NCI-H524 (cell line): ENCODE results near the gene NT5DC4.

Experiments
- DNase-seq, 2 experiments: peaks; one replicate each; lab custom pipeline; 2025; lab: John Stamatoyannopoulos, UW

Gene NT5DC4

GRCh38 chr2:112784199-112785189 is 63.7 kb downstream of the NT5DC4 start, which contains the start of gene IL1A:
TSS of gene IL1A (minus strand) at chr2:112784493. CDS start at chr2:112783770, 723 bp downstream.
- no peak for DNase-seq

DNA sequence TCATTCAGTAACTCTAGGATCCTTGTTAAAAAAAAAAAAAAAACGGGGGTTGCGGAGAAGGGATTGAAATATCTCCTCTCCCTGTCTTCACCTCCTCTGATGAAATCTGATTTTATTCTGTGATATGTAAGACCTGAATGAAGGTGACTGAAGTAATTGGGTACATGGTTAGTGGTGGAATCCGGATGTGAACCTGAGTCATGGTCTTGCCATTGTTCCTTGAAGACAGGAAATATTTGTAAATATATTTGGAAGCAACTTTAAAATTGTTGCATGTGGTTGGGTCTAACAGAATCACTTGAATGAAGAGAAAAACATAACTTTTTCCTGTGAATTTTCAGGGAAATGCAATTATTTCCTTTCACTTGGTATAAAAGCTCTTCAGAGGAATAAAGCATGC is 66.5 kb downstream of the NT5DC4 start:
- no peak for DNase-seq

DNA sequence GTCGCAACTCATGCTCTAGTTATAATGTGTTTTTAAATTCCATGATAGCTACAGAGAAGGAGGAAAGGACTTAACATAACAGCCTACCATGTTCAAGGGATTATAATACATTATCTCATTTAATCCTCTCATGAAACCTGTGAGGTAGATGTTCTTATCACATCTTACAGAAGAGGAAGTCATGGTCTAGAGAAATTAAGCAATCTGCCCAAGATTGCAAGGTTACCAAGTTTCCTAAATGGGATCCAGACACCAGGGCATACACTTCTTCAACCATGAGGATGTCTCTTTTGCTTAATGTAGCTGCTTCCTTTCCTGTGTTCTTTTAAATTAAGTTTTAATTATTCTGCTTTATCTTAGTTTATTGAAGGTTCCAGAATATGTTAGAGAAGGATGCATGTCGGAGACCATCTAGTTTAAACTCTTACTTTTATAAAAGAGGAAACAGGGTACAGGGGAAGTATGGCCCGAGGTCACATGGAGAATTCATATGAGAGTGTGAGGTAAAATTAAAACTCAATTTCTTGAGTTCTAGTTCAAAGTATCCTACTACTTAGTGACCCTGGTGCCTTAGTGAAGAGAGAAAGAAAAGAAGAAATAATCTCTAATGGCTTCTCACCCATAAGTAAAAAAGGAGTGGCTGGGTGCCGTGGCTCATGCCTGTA is 67.0 kb downstream of the NT5DC4 start:
- no peak for DNase-seq

DNA sequence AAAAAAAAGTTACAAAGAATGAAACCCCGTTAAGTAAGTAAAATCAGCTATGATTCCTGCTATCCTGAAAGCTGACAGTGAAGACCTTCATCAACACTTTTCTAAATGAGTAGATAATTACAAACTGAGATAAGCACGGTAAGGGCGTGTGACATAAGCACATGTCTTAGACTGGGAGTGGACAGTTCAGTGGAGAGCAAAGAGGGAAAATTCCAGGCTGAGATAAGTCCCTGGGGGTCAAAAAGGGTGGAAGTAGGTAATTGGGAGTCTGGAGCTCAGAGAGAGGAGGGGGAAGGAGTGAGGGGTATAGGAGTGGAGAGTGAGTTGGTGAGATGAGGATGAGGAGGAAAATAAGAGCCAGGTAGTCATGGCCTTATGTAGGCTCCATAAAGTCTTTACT is 67.8 kb downstream of the NT5DC4 start:
- no peak for DNase-seq
